Epidermal melanocyte (primary cell): Measurements from ENCODE around the gene MT1HL1.
"Not testable (repeated sequence)": the region's sequence is repeated elsewhere in the genome, so short reads cannot be mapped to it uniquely, and the experiment has no call there.

ENCODE experiments used
- DNase-seq: peaks from one replicate; pipeline ENCODE4 v3.0.0; 2011; ENCODE audit warnings: low spot score; ENCODE audit not compliant: insufficient read length

Gene MT1HL1

DNA sequence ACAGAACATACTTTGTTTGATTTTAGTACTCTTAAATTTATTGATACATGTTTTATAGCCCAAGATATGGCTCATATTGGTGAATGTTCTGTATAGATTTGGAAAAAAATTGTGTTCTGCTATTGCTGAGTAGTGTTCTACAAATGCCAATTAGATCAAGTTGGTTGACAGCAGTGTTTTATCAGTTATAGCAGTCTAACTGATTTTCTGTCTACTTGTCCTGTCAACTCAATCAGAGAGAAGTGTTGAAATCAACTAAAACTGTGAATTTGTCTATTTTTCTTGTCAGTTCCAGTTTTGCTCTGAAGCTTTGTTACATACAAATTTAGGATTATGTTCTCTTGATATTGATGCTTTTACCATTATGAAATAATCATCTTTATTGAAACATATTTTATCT lies 14.7 kb upstream of the MT1HL1 start:
- DNase-seq = no peak

GRCh38 chr1:237016626-237017025 lies 12.4 kb upstream of the MT1HL1 start:
- DNase-seq = no peak

GRCh38 chr1:237013608-237014007 lies 9.4 kb upstream of the MT1HL1 start:
- DNase-seq = no peak

GRCh38 chr1:237012788-237013383 lies 8.6 kb upstream of the MT1HL1 start:
- DNase-seq = no peak

GRCh38 chr1:237012361-237012760 lies 8.1 kb upstream of the MT1HL1 start:
- no peak for DNase-seq

DNA sequence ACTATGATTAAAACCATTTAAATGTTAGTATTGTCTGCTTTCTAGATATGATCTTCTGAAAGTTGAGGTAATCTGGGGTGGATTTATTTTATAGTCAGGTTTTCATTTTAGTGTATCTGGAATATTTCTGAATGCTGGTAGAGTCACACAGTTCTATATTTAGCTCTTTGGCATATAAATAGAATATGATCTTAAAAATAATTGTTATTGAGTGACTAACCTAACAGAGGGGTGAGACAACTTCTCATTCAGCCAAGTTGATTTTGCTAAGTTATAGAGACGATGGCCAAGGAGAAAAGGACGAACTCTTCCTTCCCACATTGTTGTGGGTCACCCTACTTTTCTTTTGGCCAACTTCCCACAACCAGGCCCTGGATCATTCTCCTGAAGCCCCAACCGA lies 7.2 kb upstream of the MT1HL1 start:
- DNase-seq = no peak

GRCh38 chr1:237009611-237010010 lies 5.4 kb upstream of the MT1HL1 start:
- no peak for DNase-seq

GRCh38 chr1:237007147-237007881 lies 3.1 kb upstream of the MT1HL1 start:
- no peak for DNase-seq

DNA sequence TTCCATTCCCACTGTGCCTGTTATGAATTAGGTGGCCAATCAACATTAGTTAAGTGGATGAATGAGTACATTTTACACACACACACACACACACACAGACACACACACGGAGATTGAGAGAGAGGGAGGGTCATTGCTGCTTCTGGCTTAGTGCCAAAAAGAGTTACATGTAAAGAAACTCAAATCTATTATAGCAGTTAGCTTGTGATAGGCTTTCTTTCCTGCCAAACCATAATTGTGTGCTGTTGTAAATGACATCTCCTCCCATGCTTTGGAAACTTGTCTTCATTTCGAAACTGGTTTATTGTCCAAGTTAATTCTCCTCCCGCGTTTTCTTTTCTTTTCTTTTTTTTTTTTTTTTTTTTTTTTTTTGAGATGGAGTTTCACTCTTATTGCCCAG lies 1.4 kb upstream of the MT1HL1 start:
- no peak for DNase-seq

- no peak for DNase-seq
Measured at GRCh38 chr1:237003516-237003915, 725 bp downstream of the MT1HL1 start.

DNA sequence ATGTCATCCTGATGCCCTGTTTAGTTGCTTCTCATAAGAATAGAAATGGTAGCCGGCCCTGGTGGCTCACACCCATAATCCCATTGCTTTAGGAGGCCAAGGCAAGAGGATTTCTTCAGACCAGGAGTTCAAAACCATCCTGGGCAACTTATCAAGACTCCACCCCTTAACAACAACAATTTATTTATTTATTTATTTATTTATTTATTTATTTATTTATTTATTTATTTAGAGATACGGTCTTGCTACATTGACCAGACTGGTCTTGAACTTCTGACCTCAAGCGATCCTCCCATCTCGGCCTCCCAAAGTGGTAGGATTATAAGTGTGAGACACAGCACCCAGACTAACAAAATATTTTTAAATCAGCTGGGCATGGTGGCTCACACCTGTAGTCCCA lies 4.0 kb downstream of the MT1HL1 start:
- DNase-seq = no peak

- DNase-seq = no peak
Measured at GRCh38 chr1:236998546-236998945, 5.7 kb downstream of the MT1HL1 start.

DNA sequence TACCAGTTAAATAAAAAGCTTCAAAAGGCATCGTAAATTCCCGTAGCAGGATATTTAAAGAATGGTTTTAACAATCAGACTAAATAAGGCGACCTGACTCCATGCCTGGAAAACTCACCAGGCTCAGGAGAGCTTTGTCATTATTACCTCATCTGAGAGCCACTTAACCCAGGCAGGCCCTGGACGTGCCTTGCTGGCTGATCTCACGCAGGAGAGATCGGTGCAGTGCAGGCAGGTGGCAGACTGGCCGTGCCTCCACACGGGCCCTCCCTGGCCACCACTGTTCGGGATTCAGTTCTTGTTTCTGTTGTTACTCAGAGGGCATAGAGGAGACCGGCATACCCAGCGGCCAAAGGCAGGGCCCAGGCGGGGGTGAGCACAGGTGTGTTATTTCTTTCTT lies 6.4 kb downstream of the MT1HL1 start:
- no peak for DNase-seq

DNA sequence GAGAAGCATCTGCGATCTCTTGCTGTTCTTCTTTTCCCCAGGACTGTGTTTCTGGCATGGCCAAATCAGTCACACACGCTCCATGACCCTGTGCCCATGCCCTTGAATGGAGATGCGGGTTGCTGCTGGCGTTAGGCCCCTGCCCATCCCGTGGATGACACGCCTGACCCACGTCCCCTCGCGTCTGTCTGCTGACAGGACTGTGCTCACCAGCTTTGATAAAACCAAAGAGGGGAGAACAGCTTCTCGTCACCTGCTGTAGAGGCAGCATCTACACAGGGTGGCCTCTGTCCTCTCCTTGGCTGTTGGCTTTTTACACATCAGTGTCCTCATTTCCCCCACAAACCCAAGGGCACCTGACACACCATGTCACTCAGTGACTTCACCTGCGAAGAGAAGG lies 6.9 kb downstream of the MT1HL1 start:
- DNase-seq = no peak

DNA sequence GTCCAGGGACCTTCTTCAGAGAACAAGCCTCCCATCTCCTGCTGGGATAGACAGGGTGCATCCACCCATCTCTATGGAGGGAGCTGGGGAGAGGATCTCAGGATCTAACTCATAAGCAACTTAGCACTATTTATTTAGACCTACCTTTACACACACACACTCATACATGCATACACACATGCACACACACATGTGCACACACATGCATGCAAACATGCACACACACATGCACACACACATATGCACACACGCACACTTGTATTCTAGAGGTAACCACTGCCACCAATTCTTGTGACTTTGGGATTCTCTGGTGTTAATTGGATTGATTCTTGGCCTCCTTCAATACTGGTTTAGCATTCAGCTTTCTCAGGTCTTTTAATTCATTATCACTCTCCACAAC lies 9.8 kb downstream of the MT1HL1 start:
- no peak for DNase-seq

GRCh38 chr1:236992449-236992848 lies 11.8 kb downstream of the MT1HL1 start:
- DNase-seq = no peak

DNA sequence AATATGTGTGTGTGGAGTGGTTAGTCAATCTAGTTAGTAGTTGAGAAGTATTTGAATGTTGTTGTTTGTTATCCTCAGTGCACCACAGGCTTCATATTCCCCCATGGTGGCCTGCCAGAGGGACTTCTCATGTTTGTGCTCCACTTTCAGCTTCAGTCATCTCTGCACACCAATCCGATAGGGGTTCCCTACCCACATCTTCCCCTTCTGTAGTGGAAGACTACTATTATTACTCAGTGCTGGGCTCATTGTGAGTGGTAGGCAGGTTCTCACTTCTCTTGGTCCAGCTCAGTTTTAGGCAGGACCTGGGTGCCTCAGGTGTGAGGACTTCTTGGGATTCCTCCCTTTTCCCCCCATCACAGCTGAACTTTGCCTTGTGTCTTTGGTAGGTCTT lies 14.2 kb downstream of the MT1HL1 start:
- DNase-seq = no peak

DNA sequence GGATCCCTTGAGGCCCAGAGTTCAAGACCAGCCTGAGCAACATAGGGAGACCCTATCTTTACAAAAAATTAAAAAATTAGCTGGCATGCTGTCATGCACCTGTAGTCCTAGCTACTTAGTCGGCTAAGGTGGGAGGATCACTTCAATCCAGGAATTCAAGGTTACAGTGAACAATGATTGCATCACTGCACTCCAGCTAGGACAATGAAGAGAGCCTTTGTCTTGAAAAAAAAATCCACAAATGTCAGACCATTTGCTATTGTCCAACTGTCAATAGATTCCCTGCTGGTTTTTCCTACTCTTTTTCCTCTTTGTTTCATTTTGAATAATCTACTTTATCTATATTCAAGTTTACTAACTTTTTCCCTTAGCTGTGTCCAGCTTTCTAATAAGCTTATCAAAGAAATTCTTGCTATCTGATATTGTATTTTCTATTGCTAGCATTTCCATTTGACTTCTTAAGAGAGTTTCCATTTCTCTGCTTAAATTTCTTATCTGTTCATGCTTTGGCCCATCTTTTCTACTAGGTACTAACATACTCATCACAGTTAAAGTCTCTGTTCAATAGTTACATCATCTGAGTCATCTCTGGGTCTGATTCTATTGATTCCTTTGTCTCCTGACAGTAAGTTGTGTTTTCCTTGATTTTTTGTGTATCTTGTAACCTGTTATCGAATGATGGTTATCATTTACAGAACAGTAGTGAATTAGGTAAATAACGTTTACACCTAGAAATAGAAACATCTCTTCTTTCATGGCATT lies 14.8 kb downstream of the MT1HL1 start:
- no peak for DNase-seq

DNA sequence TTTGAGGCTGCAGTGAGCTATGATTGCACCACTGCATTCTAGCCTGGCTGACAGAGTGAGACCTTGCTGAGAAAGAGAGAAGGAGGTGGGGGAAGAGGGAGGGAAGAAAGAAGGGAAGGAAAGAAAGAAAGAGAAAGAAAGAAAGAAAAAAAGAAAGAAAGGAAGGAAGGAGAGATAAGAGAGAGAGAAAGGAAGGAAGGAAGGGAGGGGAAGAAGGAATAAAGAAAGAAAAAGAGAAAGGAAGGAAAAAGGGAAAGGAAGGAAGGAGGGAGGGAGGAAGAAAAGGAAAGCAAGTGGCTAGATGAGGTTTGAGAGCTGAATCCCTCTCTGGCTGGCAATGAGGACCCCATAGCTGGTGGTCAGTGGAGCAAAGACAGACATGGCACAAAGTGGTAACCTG lies 20.4 kb downstream of the MT1HL1 start:
- DNase-seq = no peak

DNA sequence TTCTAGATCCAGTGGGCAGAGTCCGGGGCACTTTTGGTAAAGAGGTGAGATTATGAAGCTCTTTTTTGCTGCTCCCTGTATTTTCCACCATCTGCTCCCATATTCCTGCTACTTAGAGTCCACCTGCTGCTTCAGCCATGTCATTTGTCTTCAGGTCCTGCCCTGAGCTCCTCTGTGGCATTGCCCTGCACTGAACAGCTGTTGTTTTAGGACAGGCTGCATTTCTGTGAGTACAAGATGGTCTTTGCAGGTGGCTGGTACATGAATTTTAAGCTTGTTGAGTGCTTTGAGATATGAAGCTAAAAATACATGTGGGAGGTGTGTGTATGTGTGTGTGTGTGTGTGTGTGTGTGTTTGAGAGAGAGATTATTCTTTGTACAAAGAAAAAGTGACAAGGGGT lies 21.9 kb downstream of the MT1HL1 start:
- DNase-seq = no peak

DNA sequence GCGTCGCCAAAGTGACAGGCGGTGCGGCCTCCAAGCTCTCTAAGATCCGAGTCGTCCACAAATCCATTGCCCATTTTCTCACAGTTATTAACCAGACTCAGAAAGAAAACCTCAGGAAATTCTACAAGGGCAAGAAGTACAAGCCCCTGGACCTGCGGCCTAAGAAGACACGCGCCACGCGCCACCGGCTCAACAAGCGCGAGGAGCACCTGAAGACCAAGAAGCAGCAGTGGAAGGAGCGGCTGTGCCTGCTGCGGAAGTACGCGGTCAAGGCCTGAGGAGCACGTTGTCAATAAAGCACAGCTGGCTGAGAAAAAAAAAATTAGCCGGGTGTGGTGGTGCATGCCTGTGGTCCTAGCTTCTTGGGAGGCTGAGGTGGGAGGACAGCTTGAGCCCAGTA lies 22.8 kb downstream of the MT1HL1 start:
- not testable (repeated sequence) for DNase-seq

DNA sequence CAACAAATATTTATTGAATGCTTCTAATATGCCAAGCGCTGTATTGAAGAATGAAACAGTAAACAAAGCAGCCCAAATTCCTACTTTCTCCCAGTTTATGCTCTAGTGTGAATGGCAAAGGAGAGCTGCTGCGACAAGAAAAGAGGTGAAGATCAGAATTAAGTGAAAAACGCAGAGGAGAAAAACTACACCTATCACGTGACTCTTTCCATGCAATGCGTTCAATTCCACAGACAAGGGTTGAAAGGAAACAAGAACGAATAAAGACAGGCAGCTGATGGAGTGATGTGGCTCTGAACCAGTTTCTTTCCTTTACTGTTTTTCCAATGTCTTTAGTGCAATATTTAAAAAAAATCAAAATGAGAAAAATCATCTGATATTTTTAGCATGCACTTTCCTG lies 23.6 kb downstream of the MT1HL1 start:
- DNase-seq = no peak
